Suprapubic skin (tissue), 4 donors: ENCODE measurements around the gene STX1B.

Experiments used
- EP300 ChIP-seq: sonication (generic); formaldehyde crosslinking; IDR thresholded peaks from one replicate; pipeline ENCODE4 v1.6.1; 2017; ENCODE audit warnings: antibody characterized with exemption
- POLR2A ChIP-seq, 2 donors: fragments of 450-650 bp; IDR thresholded peaks; one replicate each; pipeline ENCODE4 v1.6.1; 2017; ENCODE audit warnings: antibody characterized with exemption in 2 of 2, mild to moderate bottlenecking in 2 of 2, moderate library complexity in 2 of 2
- POLR2AphosphoS5 ChIP-seq, 3 donors: sonication (generic); formaldehyde crosslinking; IDR thresholded peaks; one replicate each; pipeline ENCODE4 v1.6.1; 2017; ENCODE audit warnings: antibody characterized with exemption in 3 of 3
- TF ChIP-seq, protein P1 (sequence below), 2 donors: fragments of 200-600 bp in 1 of 2; fragments of 450-650 bp in 1 of 2; sonication (generic) in 1 of 2; IDR thresholded peaks; one replicate each; pipeline ENCODE4 v1.5.1; 2016 to 2019; ENCODE audit warnings: antibody characterized with exemption in 2 of 2, mild to moderate bottlenecking in 1 of 2, moderate library complexity in 1 of 2

DNA sequence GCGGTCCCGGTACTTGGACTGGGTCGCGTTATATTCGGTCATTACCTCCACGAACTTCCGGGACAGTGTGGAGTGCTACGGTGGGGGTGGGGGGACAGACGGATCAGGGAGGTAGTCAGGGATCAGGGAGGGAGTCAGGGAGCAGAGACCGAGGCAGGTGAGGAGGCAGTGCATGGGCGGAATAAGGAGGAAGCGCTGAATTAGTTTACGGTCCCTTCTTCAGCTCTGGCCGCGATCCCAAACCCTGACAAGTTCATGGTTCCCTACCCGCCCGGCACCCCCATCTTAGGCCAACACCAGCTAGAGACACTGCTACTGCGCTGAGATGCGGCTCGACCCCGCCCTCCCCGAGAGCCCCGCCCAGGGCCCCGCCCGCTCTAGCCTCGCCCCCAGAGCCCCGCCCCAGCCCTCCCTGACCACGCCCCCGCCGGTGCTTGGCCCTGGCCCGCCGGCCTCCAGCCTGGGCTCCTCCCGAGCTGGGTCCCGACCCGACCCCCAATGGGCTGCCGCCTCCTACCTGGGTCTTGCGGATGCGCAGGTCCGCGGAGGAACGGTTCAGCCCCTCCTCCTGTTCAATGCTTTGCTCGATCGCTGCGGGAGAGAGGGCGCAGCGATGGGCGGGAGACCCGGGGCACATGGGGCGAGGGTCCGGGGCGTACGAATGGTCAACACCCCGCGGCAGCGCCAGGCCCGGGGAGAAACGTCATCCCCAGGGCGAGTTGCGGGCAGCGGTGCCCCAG lies 13.3 kb downstream of the STX1B start:
- TF ChIP-seq, protein P1, sequence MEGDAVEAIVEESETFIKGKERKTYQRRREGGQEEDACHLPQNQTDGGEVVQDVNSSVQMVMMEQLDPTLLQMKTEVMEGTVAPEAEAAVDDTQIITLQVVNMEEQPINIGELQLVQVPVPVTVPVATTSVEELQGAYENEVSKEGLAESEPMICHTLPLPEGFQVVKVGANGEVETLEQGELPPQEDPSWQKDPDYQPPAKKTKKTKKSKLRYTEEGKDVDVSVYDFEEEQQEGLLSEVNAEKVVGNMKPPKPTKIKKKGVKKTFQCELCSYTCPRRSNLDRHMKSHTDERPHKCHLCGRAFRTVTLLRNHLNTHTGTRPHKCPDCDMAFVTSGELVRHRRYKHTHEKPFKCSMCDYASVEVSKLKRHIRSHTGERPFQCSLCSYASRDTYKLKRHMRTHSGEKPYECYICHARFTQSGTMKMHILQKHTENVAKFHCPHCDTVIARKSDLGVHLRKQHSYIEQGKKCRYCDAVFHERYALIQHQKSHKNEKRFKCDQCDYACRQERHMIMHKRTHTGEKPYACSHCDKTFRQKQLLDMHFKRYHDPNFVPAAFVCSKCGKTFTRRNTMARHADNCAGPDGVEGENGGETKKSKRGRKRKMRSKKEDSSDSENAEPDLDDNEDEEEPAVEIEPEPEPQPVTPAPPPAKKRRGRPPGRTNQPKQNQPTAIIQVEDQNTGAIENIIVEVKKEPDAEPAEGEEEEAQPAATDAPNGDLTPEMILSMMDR (IDR thresholded peaks at IDR 0.05): no peak
- TF ChIP-seq EP300 (no peak), POLR2AphosphoS5 (IDR thresholded peaks at IDR 0.05) (no peak), POLR2A (IDR thresholded peaks at IDR 0.05) (peak in 1 of 2 donors; percentile 50)
